ENCODE results near the gene SPAG4.

The SPAG4 gene

DNA sequence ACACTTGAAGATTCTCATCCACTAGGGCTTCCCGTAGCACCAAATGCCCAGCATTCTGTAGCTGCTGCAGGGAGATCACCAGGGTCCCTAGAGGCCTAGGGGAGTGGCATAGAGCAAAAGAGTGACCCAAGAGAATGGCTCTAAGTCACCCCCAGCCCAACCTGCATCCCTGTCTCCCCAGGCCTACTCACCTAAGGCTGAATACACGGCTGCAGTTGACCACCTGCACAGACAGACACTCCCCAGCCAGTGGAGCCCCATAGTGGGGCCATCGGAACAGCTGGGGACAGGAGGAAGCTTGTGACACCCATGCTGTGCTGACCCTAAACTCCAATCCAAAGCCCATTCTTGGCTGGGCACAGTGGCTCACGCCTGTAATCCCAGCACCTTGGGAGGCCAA lies 9.5 kb upstream of the SPAG4 start:
- Histone ChIP-seq H3K4me3 (ENCODE audit: low read length, poor library complexity, severe bottlenecking) (no peak overlapping the region), H3F3A (ENCODE audit: low read depth) (no peaks in the 10 kb centered on the region), H3K27me3 (ENCODE audit: insufficient read depth, low read length, poor library complexity, severe bottlenecking) (no peaks in the 10 kb centered on the region), H3K4me1 (ENCODE audit: insufficient read depth, low read length, poor library complexity, severe bottlenecking) (no peaks in the 10 kb centered on the region), H3K9me3 (ENCODE audit: insufficient read depth, low read depth, low read length) (no peaks in the 10 kb centered on the region), H3K36me3 (ENCODE audit: insufficient read depth, low read length) (no peaks in the 10 kb centered on the region), H3K79me2 (ENCODE audit: insufficient read depth, low read length) (no peaks in the 10 kb centered on the region), H2AFZ (ENCODE audit: low read length) (no peak overlapping the region), H3K4me2 (ENCODE audit: low read depth, low read length, poor library complexity, severe bottlenecking) (no peak overlapping the region), H3K9me2 (replicated peaks; ENCODE audit: low read depth, low read length) (no peaks in the 10 kb centered on the region), H4K20me1 (ENCODE audit: insufficient read depth, low read length, poor library complexity, severe bottlenecking) (no peaks in the 10 kb centered on the region), H3K9ac (ENCODE audit: low read depth, low read length, poor library complexity, severe bottlenecking) (no peak overlapping the region)
- no peak for TF ChIP-seq CTCF (conservative IDR thresholded peaks at IDR 0.05; ENCODE audit: low read length)
- TF ChIP-seq EZH2phosphoT487 (IDR thresholded peaks at IDR 0.05; ENCODE audit: borderline replicate concordance) = no peak

DNA sequence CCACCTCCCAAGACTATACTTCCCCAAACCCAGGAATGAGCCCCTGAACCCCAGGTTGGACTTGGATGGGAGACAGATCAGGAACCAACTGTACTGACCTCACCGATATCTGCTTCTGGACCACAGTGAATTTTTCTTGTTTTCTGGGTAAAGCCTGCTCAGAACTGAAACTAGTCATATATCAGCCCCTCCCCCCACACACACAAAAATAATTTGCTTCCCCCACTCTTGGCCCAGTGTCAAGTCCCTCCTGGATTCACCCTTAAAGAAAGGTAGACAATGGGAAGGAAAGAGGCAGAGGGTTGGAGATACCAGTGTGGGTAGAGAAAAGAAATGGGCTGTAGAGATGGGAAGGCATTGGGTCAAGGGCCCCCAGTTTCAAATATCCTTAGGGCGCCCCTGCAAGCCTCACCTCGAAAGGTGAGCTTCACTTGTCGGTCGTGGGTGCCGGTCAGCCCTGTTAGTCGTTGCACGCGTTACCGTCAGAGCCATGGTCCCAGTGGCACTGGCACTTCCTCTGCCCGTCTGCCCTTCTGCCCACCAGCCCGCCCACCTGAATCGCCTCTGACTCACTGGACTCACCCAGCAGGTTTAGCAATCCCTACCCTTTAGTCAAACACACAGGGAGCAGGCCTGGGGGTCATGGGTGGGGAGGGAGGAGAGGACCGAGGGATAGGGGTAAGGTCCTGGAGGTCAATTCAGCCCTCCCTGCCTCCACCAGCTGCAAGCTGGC lies 8.5 kb upstream of the SPAG4 start:
- Histone ChIP-seq H3F3A (ENCODE audit: low read depth) (no peaks in the 10 kb centered on the region), H2AFZ (ENCODE audit: low read length) (peak overlapping the region; percentile 1; the same call in 1 of the 2 replicates), H4K20me1 (ENCODE audit: insufficient read depth, low read length, poor library complexity, severe bottlenecking) (no peaks in the 10 kb centered on the region), H3K27me3 (ENCODE audit: insufficient read depth, low read length, poor library complexity, severe bottlenecking) (no peaks in the 10 kb centered on the region), H3K4me2 (ENCODE audit: low read depth, low read length, poor library complexity, severe bottlenecking) (no peak overlapping the region), H3K4me3 (ENCODE audit: low read length, poor library complexity, severe bottlenecking) (no peak overlapping the region), H3K9me2 (replicated peaks; ENCODE audit: low read depth, low read length) (no peaks in the 10 kb centered on the region), H3K79me2 (ENCODE audit: insufficient read depth, low read length) (no peaks in the 10 kb centered on the region), H3K9ac (ENCODE audit: low read depth, low read length, poor library complexity, severe bottlenecking) (no peak overlapping the region), H3K36me3 (ENCODE audit: insufficient read depth, low read length) (no peaks in the 10 kb centered on the region), H3K9me3 (ENCODE audit: insufficient read depth, low read depth, low read length) (no peaks in the 10 kb centered on the region), H3K4me1 (ENCODE audit: insufficient read depth, low read length, poor library complexity, severe bottlenecking) (no peaks in the 10 kb centered on the region)
- TF ChIP-seq EZH2phosphoT487 (IDR thresholded peaks at IDR 0.05; ENCODE audit: borderline replicate concordance) = no peak
- no peak for TF ChIP-seq CTCF (conservative IDR thresholded peaks at IDR 0.05; ENCODE audit: low read length)

DNA sequence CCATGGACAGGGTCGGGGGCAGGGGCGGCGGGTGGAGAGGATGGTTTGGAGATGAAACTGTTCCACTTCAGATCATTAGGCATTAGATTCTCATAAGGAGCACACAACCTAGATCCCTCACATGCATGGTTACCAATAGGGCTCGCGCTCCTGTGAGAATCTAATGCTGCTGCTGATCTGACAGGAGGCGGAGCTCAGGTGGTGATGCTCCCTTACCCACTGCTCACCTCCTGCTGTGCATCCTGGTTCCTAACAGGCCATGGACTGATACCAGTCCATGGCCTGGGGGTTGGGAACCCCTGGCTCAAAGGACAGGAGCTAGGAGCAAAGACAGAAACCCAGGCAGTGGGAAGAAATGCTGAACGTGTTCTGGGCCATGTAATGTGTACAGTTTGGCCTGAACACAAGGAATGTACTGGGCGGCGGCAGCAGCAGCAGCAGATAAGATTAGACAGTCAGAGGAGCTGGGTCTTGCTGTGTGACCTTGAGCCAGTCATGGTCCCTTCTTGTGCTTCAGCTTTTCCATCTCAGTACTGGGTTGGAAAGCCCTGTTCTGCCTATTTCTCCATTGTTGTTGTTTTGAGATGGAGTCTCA lies 4.7 kb upstream of the SPAG4 start:
- no peaks in the 10 kb centered on the region for H3K36me3 ChIP-seq (ENCODE audit: insufficient read depth, low read length)
- no peak overlapping the region for H3K9ac ChIP-seq (ENCODE audit: low read depth, low read length, poor library complexity, severe bottlenecking)
- H3K4me1 ChIP-seq (ENCODE audit: insufficient read depth, low read length, poor library complexity, severe bottlenecking) = no peaks in the 10 kb centered on the region
- H3K9me3 ChIP-seq (ENCODE audit: insufficient read depth, low read depth, low read length) = no peaks in the 10 kb centered on the region
- H3K79me2 ChIP-seq (ENCODE audit: insufficient read depth, low read length) = no peaks in the 10 kb centered on the region
- no peaks in the 10 kb centered on the region for H3K27me3 ChIP-seq (ENCODE audit: insufficient read depth, low read length, poor library complexity, severe bottlenecking)
- no peak for TF ChIP-seq CTCF (conservative IDR thresholded peaks at IDR 0.05; ENCODE audit: low read length)
- TF ChIP-seq EZH2phosphoT487 (IDR thresholded peaks at IDR 0.05; ENCODE audit: borderline replicate concordance) = no peak
- H3K4me3 ChIP-seq (ENCODE audit: low read length, poor library complexity, severe bottlenecking) = no peak overlapping the region
- no peaks in the 10 kb centered on the region for H3K9me2 ChIP-seq (replicated peaks; ENCODE audit: low read depth, low read length)
- no peak overlapping the region for H3K4me2 ChIP-seq (ENCODE audit: low read depth, low read length, poor library complexity, severe bottlenecking)
- no peak overlapping the region for H2AFZ ChIP-seq (ENCODE audit: low read length)
- no peaks in the 10 kb centered on the region for H3F3A ChIP-seq (ENCODE audit: low read depth)
- no peaks in the 10 kb centered on the region for H4K20me1 ChIP-seq (ENCODE audit: insufficient read depth, low read length, poor library complexity, severe bottlenecking)
